ENCODE results near the gene EHD2.
A peak's percentile ranks its signal among the peaks of the same experiment; 100 is the strongest.
"Not testable (repeated sequence)": the region's sequence is repeated elsewhere in the genome, so short reads cannot be mapped to it uniquely, and the experiment has no call there.

Gene EHD2

DNA sequence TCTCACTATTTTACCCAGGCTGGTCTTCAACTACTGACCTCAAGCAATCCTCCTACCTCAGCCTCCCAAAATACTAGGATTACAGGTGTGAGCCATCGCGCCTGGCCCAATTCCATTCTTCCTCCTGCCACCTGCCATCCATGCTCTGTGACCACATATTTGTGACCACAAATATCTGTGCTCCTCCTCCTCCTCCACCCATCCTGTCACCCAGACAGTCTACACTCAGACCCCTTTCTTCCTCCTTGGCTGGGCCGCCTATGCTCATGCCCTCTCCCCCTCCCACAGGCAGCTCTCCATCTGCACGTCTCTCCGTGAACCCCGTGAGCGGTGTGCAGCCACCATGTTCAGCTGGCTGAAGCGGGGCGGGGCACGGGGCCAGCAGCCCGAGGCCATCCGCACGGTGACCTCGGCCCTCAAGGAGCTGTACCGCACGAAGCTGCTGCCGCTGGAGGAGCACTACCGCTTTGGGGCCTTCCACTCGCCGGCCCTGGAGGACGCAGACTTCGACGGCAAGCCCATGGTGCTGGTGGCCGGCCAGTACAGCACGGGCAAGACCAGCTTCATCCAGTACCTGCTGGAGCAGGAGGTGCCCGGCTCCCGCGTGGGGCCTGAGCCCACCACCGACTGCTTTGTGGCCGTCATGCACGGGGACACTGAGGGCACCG lies 3.2 kb downstream of the EHD2 start:
- no peak for DNase-seq

GRCh38 chr19:47718415-47719046 lies 5.3 kb downstream of the EHD2 start:
- DNase-seq: not testable (repeated sequence)

DNA sequence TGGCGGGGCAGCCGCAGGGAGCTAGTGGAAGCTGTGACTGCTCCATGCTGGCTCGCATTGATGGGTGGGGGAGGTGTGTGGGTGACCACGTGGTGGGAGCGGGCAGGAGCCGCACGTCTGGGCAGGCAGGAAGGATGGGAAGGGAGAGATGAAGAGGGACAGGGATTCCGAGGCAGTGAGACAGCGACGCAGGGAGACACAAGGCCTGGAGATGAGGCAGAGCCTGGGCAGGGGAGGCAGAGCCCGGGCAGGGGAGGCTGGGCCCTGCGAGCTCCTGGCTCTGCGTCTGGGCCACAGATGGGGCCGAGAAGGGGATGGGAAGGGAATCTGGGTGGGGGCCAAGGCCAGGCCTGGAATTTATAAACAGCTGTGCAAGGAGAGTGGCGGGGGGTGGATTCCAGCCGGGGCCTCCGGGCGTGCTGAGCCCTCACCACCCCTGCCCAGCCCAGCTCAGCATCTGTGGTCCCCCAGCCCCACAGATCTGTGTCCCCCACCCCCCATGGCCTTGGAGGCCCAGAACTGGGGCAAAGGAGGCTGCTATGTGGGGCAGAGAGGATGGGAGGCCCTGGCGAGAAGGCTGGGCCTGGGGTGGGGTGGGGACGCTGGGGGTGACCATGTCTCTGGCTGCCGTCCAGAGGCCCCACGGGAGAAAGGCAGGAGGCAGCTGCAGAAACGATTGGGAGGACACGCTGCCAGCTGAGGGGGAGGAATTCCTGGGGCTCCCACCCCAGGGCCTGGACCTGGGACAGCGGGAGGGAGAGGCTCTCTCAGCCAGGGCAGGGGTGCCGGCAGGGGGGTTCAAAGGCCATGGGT lies 6.0 kb downstream of the EHD2 start:
- DNase-seq: no peak

- no peak for DNase-seq
Measured at GRCh38 chr19:47720669-47721422, 7.6 kb downstream of the EHD2 start.

DNA sequence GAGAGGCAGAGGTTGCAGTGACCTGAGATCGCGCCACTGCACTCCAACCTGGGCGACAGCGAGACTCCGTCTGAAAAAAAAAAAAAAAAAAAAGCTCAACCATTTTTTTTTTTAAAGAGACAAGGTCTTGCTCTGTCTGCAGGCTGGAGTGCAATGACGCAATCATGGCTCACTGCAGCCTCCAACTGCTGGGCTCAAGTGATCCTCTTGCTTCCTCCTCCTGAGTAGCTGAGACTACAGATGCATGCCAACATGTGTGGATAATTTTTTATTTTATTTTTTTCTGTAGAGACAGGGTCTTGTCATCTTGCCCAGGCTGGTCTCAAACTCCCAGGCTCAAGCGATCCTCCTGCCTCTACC lies 10.3 kb downstream of the EHD2 start:
- DNase-seq: peak; percentile 44

DNA sequence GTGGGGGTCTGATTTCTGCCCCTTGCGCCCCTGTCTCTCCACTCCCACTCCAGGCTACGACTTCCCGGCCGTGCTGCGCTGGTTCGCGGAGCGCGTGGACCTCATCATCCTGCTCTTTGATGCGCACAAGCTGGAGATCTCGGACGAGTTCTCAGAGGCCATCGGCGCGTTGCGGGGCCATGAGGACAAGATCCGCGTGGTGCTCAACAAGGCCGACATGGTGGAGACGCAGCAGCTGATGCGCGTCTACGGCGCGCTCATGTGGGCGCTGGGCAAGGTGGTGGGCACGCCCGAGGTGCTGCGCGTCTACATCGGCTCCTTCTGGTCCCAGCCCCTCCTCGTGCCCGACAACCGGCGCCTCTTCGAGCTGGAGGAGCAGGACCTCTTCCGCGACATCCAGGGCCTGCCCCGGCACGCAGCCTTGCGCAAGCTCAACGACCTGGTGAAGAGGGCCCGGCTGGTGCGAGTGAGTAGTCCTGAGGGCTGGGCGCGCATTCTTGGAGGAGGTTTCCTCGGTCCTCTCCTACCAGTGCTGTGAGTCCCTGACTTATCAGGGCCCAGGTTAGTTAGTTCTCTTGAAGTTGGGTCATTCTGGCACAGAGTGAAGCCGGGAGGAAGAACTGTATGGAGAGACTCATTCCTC lies 12.7 kb downstream of the EHD2 start:
- DNase-seq: no peak

GRCh38 chr19:47726467-47726866 lies 13.2 kb downstream of the EHD2 start:
- no peak for DNase-seq

DNA sequence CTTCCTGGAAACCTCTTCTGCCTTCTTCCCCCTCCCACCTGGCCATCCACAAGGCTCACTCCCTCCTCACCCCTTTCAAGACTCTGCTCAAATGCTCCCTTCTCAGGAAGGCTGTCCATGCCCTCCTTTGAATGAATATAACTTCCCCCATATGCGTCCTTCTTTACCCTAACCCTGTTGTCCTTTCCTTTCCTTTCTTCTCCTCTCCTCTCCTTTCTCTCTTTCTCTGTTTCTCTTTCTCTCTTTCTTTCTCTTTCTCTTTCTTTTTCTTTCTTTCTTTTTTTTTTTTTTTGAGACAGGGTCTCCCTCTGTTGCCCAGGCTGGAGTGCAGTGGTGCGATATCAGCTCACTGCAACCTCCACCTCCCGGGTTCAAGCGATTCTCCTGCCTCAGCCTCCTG lies 15.1 kb downstream of the EHD2 start:
- not testable (repeated sequence) for DNase-seq

- no peak for DNase-seq
Measured at GRCh38 chr19:47729468-47729798, 16.2 kb downstream of the EHD2 start.

GRCh38 chr19:47729799-47730520 lies 16.7 kb downstream of the EHD2 start:
- peak; percentile 70 for DNase-seq

DNA sequence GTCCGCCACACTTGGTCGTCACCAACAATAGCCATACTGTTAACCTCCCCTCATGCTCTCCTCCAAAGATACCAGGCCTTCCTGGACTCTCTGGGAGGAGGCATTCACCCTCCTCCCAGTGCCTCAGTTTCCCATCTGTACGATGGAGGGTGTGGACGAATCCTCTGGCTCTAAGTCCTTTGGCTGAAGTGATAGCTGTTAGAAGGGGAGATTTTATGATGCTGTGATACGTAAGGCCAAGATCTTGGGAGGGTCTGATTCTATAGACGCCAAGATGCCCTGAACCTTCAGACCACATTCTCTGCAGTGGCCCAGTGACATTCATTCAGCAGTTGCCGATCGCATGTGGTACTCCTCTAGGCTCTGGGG lies 17.3 kb downstream of the EHD2 start:
- DNase-seq: no peak

DNA sequence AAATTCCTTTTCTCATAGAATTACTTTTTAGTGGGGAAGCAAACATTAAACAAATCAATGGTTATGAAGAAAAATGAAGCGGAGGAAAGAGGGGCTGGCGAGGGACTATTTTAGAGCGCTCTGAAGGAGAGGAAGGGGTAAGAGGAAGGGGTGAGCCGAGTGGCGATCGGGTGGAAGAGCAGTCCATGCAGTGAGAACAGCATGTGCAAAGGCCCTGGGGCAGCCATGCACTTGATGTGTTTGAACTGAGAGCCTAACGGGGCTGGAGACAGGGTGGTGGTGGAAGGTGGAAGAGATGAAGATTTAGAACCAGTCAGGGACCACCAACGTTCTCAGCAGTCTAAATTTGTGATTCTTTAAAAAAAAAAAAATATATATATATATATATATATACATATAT lies 17.7 kb downstream of the EHD2 start:
- no peak for DNase-seq

DNA sequence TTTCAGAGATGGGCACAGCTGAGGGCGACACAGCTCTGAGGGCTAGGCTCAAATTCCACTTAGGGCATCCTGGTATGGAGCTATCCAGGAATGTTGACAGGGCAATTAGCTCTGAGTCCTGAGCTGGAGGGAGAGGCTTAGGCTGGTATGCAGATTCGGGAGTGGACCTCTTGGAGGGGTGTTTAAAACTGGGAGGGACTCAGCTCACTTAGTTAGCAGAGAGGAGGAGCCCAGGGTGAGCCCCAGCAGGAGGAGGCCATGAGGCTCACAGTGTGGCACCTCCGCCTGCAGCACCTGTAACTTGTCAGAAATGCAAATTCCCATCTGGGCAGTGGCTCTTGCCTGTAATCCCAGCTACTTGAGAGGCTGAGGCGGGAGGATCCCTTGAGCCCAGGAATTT lies 21.9 kb downstream of the EHD2 start:
- no peak for DNase-seq

DNA sequence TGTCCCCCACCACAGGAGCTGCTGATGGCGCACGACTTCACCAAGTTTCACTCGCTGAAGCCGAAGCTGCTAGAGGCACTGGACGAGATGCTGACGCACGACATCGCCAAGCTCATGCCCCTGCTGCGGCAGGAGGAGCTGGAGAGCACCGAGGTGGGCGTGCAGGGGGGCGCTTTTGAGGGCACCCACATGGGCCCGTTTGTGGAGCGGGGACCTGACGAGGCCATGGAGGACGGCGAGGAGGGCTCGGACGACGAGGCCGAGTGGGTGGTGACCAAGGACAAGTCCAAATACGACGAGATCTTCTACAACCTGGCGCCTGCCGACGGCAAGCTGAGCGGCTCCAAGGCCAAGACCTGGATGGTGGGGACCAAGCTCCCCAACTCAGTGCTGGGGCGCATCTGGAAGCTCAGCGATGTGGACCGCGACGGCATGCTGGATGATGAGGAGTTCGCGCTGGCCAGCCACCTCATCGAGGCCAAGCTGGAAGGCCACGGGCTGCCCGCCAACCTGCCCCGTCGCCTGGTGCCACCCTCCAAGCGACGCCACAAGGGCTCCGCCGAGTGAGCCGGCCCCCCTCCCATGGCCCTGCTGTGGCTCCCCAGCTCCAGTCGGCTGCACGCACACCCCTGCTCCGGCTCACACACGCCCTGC lies 27.8 kb downstream of the EHD2 start:
- DNase-seq: no peak

DNA sequence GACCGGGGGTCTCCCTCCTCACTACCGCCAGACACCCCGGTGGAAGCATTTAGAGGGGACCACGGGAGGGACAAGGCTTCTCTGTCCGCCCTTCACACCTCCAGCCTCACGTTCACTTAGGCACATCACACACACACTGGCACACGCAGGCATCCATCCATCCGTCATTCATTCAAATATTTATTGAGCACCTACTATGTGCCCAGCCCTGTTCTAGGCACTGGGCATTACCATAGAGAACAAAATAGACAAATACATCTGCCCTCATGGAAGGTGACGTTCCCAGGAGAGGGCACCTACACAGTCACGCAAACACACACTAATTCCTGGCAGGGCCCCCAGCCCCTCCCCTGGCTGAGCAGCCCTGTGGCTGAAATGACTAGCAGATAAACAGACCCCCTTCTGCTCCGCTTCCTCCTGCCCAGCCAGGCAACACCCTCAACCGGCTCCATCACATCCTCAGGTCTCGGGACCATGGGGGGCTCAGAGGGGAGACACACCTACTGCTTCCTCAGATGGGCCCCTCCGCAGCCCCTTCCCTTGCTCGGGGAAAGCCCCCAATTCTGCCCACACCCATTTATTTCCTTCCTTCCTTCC lies 28.4 kb downstream of the EHD2 start:
- DNase-seq: no peak

DNA sequence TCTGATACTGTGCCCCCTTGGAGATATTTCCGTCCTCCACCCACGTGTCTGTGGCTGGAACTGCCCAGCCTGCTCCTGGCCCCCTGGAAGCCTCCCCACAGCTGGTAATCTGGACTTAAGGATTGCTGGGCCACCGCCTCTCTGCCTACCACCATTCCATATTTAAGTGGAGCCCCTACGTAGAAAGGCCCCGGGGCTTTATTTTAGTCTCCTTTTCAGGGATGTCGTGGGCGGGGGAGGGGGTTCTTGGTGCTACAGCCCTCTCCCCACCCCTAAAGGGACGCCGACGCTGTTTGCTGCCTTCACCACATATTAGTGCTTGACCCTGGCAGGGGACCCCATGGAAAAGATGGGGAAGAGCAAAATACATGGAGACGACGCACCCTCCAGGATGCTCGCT lies 29.4 kb downstream of the EHD2 start:
- DNase-seq: no peak

- peak; percentile 90 for DNase-seq
Measured at GRCh38 chr19:47745010-47745901, 32.0 kb downstream of the EHD2 start, which contains the start of gene NOP53. Gene NOP53 (plus strand): TSS chr19:47745546. CDS start chr19:47745560, 14 bp downstream.

DNA sequence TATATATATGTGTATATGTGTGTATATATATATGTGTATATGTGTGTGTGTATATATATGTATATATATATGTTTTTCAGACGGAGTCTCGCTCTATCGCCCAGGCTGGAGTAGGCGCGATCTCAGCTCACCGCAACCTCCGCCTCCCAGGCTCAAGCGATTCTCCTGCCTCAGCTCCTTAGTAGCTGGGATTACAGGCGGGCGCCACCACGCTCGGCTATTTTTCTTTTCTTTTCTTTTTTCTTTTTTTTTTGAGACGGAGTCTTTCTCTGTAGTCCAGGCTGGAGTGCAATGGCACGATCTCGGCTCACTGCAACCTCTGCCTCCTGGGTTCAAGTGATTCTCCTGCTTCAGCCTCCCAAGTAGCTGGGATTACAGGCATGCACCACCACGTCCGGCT lies 32.9 kb downstream of the EHD2 start:
- not testable (repeated sequence) for DNase-seq

- DNase-seq: no peak
Measured at GRCh38 chr19:47749326-47749725, 36.1 kb downstream of the EHD2 start.

GRCh38 chr19:47750752-47751151 lies 37.5 kb downstream of the EHD2 start:
- no peak for DNase-seq
